GM12878 (cell line): ENCODE measurements around the gene PSMD10. TPM values are rescaled to one million over a fixed set of nuclear protein-coding genes. Genes with fewer than 3 reads are reported as not detected.

Experiments used
- CREB1 ChIP-seq: IDR thresholded peaks from 2 replicates; pipeline ENCODE4 v1.6.1; 2012; ENCODE audit warnings: low read depth, mild to moderate bottlenecking, inconsistent platforms
- CTCF ChIP-seq, 3 experiments: IDR thresholded peaks in 2 of 3; conservative IDR thresholded peaks in 1 of 3; 2 replicates each; pipeline ENCODE4 v1.5.1; 2011; ENCODE audit warnings: low read depth in 3 of 3, low read length in 3 of 3, mild to moderate bottlenecking in 3 of 3, control low read depth in 2 of 3, moderate library complexity in 2 of 3, inconsistent platforms in 1 of 3, mixed read lengths in 1 of 3; ENCODE audit not compliant: control insufficient read depth in 2 of 3, insufficient read depth in 1 of 3; ENCODE audit errors: extremely low read depth in 1 of 3
- E4F1 ChIP-seq: fragments of 450-650 bp; IDR thresholded peaks from 2 replicates; pipeline ENCODE4 v1.6.1; 2018; ENCODE audit warnings: borderline replicate concordance, mild to moderate bottlenecking; ENCODE audit not compliant: partially characterized antibody
- HDAC6 ChIP-seq: fragments of 200-600 bp; sonication (generic); IDR thresholded peaks from one replicate; pipeline ENCODE4 v1.8.0; 2017; ENCODE audit warnings: antibody characterized with exemption; ENCODE audit not compliant: unreplicated experiment
- IKZF1 ChIP-seq: fragments of 450-650 bp; conservative IDR thresholded peaks from 2 replicates; pipeline ENCODE4 v1.6.1; 2017; ENCODE audit warnings: antibody characterized with exemption, mild to moderate bottlenecking
- IRF4 ChIP-seq: IDR thresholded peaks from 2 replicates; pipeline ENCODE4 v1.6.1; 2011; ENCODE audit warnings: low read depth, low read length
- IRF5 ChIP-seq: fragments of 450-650 bp; IDR thresholded peaks from 2 replicates; pipeline ENCODE4 v1.6.1; 2017; ENCODE audit warnings: borderline replicate concordance
- JUND ChIP-seq: IDR thresholded peaks from 2 replicates; pipeline ENCODE4 v1.6.1; 2012; ENCODE audit warnings: low read depth, mild to moderate bottlenecking, low read length, improper control_type of control experiment, moderate library complexity
- MLLT1 ChIP-seq: fragments of 450-650 bp; IDR thresholded peaks from 2 replicates; pipeline ENCODE4 v1.6.1; 2016; ENCODE audit warnings: mild to moderate bottlenecking
- MTA3 ChIP-seq: IDR thresholded peaks from 2 replicates; pipeline ENCODE4 v1.6.1; 2012; ENCODE audit warnings: low read length, inconsistent platforms, borderline replicate concordance
- NBN ChIP-seq: fragments of 450-650 bp; IDR thresholded peaks from 2 replicates; pipeline ENCODE4 v1.6.1; 2016
- NFYB ChIP-seq: IDR thresholded peaks from 2 replicates; pipeline ENCODE4 v1.6.1; 2011; ENCODE audit warnings: low read depth, mild to moderate bottlenecking, low read length, improper control_type of control experiment, moderate library complexity; ENCODE audit not compliant: insufficient read depth
- PML ChIP-seq: IDR thresholded peaks from 2 replicates; pipeline ENCODE4 v1.6.1; 2012; ENCODE audit warnings: low read length, inconsistent platforms
- SMAD1 ChIP-seq: fragments of 450-650 bp; IDR thresholded peaks from 2 replicates; pipeline ENCODE4 v1.6.1; 2018; ENCODE audit warnings: mild to moderate bottlenecking, low read depth; ENCODE audit not compliant: partially characterized antibody
- SP1 ChIP-seq: IDR thresholded peaks from one replicate; pipeline ENCODE4 v1.6.1; 2011; ENCODE audit warnings: low read depth, low read length
- STAT1 ChIP-seq: fragments of 450-650 bp; conservative IDR thresholded peaks from 2 replicates; pipeline ENCODE4 v1.6.1; 2014; ENCODE audit warnings: antibody characterized with exemption, mild to moderate bottlenecking
- TAF1 ChIP-seq: IDR thresholded peaks from 2 replicates; pipeline ENCODE4 v1.6.1; 2011; ENCODE audit warnings: mild to moderate bottlenecking, low read depth, low read length, borderline replicate concordance
- TCF12 ChIP-seq: IDR thresholded peaks from 2 replicates; pipeline ENCODE4 v1.6.1; 2011; ENCODE audit warnings: low read depth, mild to moderate bottlenecking, low read length
- TCF3 ChIP-seq: IDR thresholded peaks from 2 replicates; pipeline ENCODE4 v1.6.1; 2012; ENCODE audit warnings: low read depth, mild to moderate bottlenecking, low read length, borderline replicate concordance; ENCODE audit not compliant: insufficient read depth
- USF1 ChIP-seq: IDR thresholded peaks from 2 replicates; pipeline ENCODE4 v1.6.1; 2011; ENCODE audit warnings: borderline replicate concordance, low read depth, mild to moderate bottlenecking, moderate library complexity, mixed read lengths, low read length; ENCODE audit not compliant: insufficient read depth; ENCODE audit errors: extremely low read length
- YBX1 ChIP-seq: fragments of 450-650 bp; IDR thresholded peaks from 2 replicates; pipeline ENCODE4 v1.6.1; 2016; ENCODE audit warnings: antibody characterized with exemption
- polyA plus RNA-seq, 11 experiments: library from polyadenylated mRNA; depleted of rRNA in 4 of 11; unstranded in 6 of 11; stranded (reverse) in 5 of 11; fragments of >200 nt; fragmentation: Nextera tagmentation in 4 of 11; fragmentation: Illumina TruSeq in 1 of 11; extraction: Ambion mirVana in 4 of 11; extraction: Trizol in 1 of 11; gene quantifications; 1 replicate in 1 of 11; 2 replicates in 10 of 11; pipeline versions ENCODE4 v1.2.1 to v1.2.3, GENCODE V29; 2011 to 2016; ENCODE audit warnings: inconsistent platforms in 2 of 11, missing spikeins in 2 of 11, low read depth in 1 of 11
- total RNA-seq, 4 experiments: library from RNA; depleted of rRNA in 3 of 4; stranded (reverse); fragments of >200 nt in 3 of 4; fragmentation: Illumina TruSeq in 1 of 4; extraction: Trizol in 1 of 4; gene quantifications; 2 replicates each; pipeline versions ENCODE4 v1.2.1 to v1.2.3, GENCODE V29; 2013 to 2021

PSMD10 gene
- total and polyA plus RNA-seq, 10 of the 15 experiments (the other 5 are each of a cell fraction or from before 2014, with no cell fraction given): 46.9 to 152 (median 75.4) TPM

- TF ChIP-seq PML (0 out of 2 replicates have a peak, but pooled peaks have one; percentile 60), MTA3 (no peak), E4F1 (no peak), MLLT1 (no peak), TCF12 (no peak), CREB1 (peak; percentile 84), NFYB (peak; percentile 63; the same call in 1 of the 2 replicates), JUND (no peak), NBN (0 out of 2 replicates have a peak, but pooled peaks have one; percentile 30), HDAC6 (no peak), CTCF (IDR thresholded peaks at IDR 0.05 in 2 of 3, conservative IDR thresholded peaks at IDR 0.05 in 1 of 3; ENCODE audit: control insufficient read depth in 2 of 3, extremely low read depth in 1 of 3, insufficient read depth in 1 of 3, low read depth in 3 of 3, low read length in 3 of 3) (no peak), IKZF1 (peak; percentile 88), USF1 (no peak), IRF4 (no peak), STAT1 (no peak), TCF3 (no peak), TAF1 (no peak), YBX1 (no peak), IRF5 (no peak), SP1 (peak; percentile 66), SMAD1 (no peak)
Observed at GRCh38 chrX:108091264-108091877, at the start of gene PSMD10, which contains the start of gene ATG4A (continued).
